Measurements from ENCODE around the gene UPP2. TPM values are rescaled to one million over a fixed set of nuclear protein-coding genes. Genes with fewer than 3 reads are reported as not detected.

UPP2 gene
- total and polyA plus RNA-seq, 2 of the 13 experiments (the other 11 are each of a cell fraction or from before 2014, with no cell fraction given) = 0.07 to 0.28 TPM

DNA sequence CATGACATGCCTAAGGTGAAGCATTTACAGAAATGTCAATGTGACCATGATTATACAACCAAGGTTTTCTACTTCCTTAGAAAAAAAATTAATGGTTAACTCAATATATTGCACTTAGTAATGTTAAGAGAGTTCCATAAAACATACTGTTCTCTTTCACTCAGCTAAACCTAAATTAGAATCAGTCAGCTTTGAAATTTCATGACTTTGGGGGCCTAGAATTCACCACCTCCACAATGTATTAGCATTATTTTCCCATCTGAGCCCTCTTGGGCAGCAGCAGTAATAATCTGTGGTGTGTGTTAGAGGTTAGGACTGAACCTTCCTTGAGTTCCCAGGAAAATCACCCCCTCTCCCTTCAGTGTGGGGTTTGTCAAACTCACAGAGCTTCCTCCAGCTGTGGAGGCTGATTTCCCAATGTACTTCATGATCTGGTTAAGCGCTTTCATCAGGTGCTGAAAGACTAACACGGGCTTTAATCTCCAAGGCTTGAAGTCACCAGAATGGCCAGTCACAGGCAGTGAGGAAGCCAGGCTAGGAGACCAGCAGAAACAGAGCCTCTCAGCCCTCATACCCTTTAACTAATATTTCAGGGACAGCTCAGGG, 7.1 kb upstream of the UPP2 start (continued):
- TF ChIP-seq USF2 (IDR thresholded peaks at IDR 0.05; ENCODE audit: low read depth, low read length) (no peak), USF2 (CRISPR knock-in tag; IDR thresholded peaks at IDR 0.05; ENCODE audit: borderline replicate concordance) (no peak), BRD4 (CRISPR knock-in tag; IDR thresholded peaks at IDR 0.05) (no peak), ZBTB42 (CRISPR knock-in tag; IDR thresholded peaks at IDR 0.05) (no peak), TGIF2 (CRISPR knock-in tag; IDR thresholded peaks at IDR 0.05) (peak; percentile 64; the same call in 1 of the 2 replicates), GABPB1 (CRISPR knock-in tag; IDR thresholded peaks at IDR 0.05) (no peak), FOXO1 (CRISPR knock-in tag; IDR thresholded peaks at IDR 0.05) (no peak), ASH2L (IDR thresholded peaks at IDR 0.05; ENCODE audit: insufficient read length, low read depth, low read length) (peak; percentile 25), ZNF33A (CRISPR knock-in tag; IDR thresholded peaks at IDR 0.05; ENCODE audit: borderline replicate concordance) (no peak), ZNF430 (CRISPR knock-in tag; IDR thresholded peaks at IDR 0.05) (no peak), EHMT2 (IDR thresholded peaks at IDR 0.05; ENCODE audit: borderline replicate concordance, low read depth, low read length) (no peak), MBNL3 (CRISPR knock-in tag; conservative IDR thresholded peaks at IDR 0.05) (no peak), ZBTB7A (CRISPR knock-in tag; IDR thresholded peaks at IDR 0.05) (no peak), PCBP2 (optimal IDR thresholded peaks at IDR 0.05; ENCODE audit: low read depth, low read length, poor library complexity, severe bottlenecking) (no peak), THAP7 (CRISPR knock-in tag; IDR thresholded peaks at IDR 0.05) (0 out of 2 replicates have a peak, but pooled peaks have one; percentile 5), PAX8 (CRISPR knock-in tag; IDR thresholded peaks at IDR 0.05; ENCODE audit: borderline replicate concordance) (no peak)
- TF ChIP-seq, protein P1, sequence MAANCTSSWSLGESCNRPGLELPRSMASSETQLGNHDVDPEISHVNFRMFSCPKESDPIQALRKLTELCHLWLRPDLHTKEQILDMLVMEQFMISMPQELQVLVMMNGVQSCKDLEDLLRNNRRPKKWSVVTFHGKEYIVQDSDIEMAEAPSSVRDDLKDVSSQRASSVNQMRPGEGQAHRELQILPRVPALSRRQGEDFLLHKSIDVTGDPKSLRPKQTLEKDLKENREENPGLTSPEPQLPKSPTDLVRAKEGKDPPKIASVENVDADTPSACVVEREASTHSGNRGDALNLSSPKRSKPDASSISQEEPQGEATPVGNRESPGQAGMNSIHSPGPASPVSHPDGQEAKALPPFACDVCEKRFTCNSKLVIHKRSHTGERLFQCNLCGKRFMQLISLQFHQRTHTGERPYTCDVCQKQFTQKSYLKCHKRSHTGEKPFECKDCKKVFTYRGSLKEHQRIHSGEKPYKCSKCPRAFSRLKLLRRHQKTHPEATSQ (CRISPR knock-in tag; IDR thresholded peaks at IDR 0.05; ENCODE audit: borderline replicate concordance) = 0 out of 2 replicates have a peak, but pooled peaks have one; percentile 35
- TF ChIP-seq, protein P2, sequence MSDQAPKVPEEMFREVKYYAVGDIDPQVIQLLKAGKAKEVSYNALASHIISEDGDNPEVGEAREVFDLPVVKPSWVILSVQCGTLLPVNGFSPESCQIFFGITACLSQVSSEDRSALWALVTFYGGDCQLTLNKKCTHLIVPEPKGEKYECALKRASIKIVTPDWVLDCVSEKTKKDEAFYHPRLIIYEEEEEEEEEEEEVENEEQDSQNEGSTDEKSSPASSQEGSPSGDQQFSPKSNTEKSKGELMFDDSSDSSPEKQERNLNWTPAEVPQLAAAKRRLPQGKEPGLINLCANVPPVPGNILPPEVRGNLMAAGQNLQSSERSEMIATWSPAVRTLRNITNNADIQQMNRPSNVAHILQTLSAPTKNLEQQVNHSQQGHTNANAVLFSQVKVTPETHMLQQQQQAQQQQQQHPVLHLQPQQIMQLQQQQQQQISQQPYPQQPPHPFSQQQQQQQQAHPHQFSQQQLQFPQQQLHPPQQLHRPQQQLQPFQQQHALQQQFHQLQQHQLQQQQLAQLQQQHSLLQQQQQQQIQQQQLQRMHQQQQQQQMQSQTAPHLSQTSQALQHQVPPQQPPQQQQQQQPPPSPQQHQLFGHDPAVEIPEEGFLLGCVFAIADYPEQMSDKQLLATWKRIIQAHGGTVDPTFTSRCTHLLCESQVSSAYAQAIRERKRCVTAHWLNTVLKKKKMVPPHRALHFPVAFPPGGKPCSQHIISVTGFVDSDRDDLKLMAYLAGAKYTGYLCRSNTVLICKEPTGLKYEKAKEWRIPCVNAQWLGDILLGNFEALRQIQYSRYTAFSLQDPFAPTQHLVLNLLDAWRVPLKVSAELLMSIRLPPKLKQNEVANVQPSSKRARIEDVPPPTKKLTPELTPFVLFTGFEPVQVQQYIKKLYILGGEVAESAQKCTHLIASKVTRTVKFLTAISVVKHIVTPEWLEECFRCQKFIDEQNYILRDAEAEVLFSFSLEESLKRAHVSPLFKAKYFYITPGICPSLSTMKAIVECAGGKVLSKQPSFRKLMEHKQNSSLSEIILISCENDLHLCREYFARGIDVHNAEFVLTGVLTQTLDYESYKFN (CRISPR knock-in tag; conservative IDR thresholded peaks at IDR 0.05) = peak; percentile 30; the same call in 1 of the 2 replicates
- TF ChIP-seq, protein P3, sequence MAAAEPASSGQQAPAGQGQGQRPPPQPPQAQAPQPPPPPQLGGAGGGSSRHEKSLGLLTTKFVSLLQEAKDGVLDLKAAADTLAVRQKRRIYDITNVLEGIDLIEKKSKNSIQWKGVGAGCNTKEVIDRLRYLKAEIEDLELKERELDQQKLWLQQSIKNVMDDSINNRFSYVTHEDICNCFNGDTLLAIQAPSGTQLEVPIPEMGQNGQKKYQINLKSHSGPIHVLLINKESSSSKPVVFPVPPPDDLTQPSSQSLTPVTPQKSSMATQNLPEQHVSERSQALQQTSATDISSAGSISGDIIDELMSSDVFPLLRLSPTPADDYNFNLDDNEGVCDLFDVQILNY (CRISPR knock-in tag; conservative IDR thresholded peaks at IDR 0.05) = no peak
